Glomerular visceral epithelial cell (primary cell): ENCODE measurements around the gene TGOLN2.
"Not testable (repeated sequence)": the region's sequence is repeated elsewhere in the genome, so short reads cannot be mapped to it uniquely, and the experiment has no call there.

Experiments
- DNase-seq: peaks from one replicate; pipeline ENCODE4 v3.0.0-alpha.2; 2016; ENCODE audit errors: extremely low spot score

TGOLN2 gene

DNA sequence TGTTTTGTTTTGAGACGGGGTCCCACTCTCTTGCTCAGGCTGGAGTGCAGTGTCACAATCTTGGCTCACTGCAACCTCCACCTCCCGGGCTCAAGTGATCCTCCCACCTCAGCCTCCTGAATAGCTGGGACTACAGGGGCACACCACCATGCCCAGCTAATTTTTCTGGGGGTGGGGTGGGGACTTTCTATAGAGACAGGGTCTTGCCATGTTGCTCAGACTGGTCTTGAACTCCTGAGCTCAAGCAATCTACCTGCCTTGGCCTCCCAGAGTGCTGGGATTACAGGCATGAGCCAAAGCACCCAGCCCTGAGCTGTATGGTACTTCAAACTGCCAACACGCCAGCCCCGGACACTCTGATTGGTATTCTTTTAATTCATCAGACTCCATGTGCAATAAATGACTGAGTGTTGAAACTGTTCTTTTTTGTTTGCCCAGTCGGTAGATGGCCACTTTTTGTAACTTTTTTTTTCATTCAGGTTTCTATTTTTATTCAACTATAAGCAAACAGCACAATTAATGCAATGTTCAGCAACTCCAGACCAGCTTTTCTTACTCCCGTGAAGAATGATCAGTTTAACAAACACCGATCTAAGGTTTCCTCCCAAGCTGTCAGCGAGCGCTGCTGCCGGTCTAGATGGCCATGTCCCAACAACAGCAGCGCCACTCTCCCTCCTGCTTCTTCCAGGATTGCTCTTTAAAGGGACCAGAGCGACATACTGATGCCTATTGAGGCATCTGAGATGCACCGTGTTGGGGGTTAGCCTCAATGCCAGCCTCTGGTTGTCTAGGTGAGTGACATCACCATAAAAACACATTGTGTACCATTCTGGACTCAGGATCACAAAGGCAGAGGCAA is 12.5 kb upstream of the TGOLN2 start:
- DNase-seq: no peak

- DNase-seq: no peak
Observed at GRCh38 chr2:85334928-85335327, 7.1 kb upstream of the TGOLN2 start.

DNA sequence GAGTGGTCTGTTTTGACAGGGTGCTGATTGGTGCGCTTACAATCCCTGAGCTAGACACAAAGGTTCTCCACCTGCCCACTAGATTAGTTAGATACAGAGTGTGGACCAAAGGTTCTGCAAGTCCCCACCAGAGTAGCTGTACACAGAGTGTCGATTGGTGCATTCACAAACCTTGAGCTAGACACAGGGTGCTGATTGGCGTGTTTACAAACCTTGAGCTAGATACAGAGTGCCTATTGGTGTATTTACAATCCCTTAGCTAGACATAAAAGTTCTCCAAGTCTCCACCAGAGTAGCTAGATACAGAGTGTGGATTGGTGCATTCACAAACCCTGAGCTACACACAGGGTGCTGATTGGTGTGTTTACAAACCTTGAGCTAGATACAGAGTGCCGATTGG is 6.1 kb upstream of the TGOLN2 start:
- DNase-seq: not testable (repeated sequence)

DNA sequence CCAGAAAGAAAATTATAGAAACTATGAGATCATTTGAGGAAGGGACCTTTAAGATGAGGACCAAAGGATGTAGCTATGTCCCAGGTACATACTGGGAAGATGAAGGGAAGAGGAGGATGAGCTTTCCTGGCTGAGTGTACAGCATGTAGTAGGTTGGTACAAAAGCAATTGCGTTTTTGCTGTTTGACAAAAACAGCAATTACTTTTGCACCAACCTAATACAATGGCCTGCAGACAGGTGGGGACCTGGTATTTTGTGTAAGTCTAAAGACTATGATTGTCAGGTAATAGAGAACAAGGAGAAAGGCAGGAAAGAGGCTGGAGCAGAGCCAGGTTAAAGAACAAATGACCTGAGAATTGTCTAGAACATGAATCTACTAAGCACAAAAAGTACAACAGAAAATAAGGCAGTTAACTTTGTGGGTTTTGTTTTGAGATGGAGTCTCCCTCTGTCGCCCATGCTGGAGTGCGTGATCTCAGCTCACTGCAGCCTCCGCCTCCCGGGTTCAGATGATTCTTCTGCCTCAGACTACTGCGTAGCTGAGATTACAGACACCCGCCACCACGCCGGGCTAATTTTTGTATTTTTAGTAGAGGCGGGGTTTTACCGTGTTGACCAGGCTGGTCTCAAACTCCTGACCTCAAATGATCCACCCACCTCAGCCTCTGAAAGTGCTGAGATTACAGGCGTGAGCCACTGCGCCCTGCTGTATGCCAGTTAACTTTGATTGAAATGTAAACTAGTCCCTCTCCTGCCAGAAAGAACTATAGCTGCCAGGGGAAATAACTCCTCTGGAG is 3.2 kb upstream of the TGOLN2 start:
- DNase-seq: no peak

- DNase-seq: not testable (repeated sequence)
Observed at GRCh38 chr2:85329701-85330100, 1.9 kb upstream of the TGOLN2 start.

- no peak for DNase-seq
Observed at GRCh38 chr2:85329181-85329651, 1.4 kb upstream of the TGOLN2 start.

DNA sequence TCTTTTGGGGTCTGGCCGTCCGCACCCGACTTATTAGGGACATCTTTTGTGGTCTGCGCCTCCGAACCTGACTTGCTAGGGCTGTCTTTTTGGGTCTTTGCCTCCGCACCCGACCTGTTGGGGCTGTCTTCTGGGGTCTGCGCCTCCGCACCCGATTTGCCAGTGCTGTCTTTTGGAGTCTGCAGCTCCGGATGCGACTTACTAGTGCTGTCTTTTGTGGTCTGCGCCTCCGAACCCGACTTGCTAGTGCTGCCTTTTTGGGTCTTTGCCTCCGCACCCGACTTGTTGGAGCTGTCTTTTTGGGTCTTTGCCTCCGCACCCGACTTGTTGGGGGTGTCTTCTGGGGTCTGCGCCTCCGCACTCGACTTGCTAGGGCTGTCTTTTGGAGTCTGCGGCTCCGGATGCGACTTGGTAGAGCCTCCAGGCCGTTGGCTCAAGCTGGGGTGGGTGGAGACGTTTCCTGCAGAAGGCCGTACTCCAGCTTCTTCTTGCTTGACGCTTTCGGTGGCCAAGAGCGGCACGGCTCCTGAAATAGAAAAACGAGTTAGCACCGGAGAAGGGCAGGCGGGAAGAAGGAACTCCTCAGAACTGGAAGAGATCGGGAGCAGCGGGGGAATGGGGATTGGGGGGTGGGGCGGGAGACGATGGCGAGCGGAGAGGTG is 498 bp downstream of the TGOLN2 start:
- DNase-seq: peak; percentile 22

- DNase-seq: no peak
Observed at GRCh38 chr2:85326406-85327159, 1.2 kb downstream of the TGOLN2 start.

DNA sequence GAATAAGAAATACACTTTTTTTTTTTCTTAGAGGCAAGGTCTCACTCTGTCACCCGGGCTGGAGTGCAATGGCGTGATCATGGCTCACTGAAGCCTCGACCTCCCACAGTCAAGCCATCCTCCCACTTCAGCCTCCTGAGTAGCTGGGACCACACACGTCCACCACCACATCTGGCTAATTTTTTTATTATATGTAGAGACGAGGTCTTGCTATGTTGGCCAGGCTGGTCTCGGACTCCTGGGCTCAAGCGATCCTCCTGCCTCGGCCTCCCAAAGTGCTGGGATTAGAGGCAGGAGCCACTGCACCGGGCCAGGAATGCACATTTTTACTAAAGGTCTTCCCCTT is 2.4 kb downstream of the TGOLN2 start:
- DNase-seq: no peak

DNA sequence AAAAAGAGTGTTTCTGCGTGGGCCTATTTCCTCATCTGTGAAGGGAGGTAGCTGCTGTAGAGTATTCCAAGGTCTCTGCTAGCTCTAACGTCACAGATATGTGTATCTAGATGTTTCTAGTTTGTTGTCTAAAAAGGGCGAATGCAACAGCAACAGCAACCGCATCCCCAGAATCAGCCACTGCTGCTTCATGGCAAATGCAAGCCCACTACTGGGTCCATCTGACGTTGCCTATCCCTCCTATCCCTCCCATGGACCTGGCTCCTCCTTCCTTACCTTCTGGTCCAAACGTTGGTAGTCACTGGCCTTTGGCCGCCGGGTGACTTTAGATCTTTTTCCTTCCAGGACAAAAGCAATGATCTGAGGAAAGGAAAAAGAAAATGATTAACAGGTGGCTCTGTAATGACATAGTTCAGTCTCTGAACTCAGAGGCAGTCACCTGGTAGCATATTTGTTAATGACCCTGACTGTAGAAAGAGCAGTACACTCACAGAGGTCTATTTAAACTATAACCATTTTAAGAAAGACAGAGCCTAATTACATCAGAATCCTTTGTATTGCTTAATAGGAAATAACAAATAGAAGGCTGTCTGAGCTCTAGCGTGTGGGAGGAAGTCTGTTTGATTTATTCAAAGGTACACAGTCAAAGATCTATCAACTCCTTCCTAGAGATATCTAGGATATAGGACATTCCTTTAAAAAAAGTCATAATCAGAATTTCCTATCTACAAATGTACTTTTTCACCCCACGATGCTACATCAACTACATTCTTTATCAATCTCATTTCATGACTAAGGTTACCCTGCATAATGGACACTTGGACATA is 2.9 kb downstream of the TGOLN2 start:
- no peak for DNase-seq

DNA sequence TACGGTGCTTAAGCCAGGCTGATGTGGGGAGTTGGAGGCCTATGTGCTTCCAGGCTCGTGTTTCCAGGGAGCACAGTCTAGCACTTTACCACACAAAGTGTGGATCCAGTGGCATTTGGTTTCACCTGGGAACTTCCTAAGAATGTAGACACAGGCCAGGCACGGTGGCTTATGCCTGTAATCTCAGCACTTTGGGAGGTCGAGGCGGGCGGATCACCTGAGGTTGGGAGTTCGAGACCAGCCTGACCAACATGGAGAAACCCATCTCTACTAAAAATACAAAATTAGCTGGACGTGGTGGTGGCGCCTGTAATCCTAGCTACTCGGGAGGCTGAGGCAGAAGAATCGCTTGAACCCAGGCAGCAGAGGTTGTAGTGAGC is 3.8 kb downstream of the TGOLN2 start:
- DNase-seq: not testable (repeated sequence)

DNA sequence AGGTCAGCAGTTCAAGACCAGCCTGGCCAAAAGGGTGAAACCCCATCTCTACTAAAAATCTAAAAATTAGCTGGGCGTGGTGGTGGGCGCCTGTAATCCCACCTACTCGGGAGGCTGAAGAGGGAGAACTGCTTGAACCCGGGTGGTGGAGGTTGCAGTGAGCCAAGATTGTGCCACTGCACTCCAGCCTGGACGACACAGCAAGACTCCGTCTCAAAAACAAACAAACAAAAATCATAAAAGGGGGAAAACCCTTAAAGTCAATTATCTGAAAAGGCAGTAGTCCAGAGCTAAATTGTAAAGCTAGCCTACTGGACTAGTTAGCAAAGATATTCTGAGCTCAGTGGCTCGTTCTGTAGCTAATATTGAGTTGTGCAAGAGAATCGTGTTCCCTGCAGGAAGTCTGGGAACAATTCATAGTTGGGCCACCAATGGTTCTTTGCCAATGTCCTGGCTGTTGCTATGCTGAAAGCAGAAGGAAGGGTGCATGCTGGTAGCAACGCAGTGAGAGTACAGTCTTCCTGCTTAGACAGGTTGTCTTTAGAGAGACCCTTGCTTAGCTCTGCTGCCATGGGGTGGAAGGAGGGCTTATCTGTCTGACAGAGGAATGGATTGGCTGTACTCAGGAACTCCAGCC is 4.3 kb downstream of the TGOLN2 start:
- DNase-seq: no peak

DNA sequence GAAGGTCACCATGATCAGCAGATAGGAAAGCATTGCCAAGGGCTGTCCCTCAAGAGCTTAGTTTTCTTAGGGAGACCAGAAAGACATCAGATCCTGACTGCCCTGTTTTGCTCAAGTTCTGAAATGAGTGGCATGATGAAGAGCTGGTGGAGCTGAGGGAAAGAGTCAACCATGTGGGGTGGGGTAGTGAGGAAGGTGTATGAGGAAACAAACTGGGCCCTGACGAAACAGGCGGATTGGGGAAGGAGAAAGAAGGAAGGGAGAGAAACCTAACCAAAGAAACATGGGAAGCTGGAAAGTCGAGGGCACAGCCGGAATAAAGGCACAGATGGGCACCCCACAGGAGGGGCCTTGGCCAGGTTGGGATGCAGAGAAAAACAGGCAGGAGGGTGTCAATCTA is 8.0 kb downstream of the TGOLN2 start:
- DNase-seq: no peak

- DNase-seq: no peak
Observed at GRCh38 chr2:85318222-85319074, 9.3 kb downstream of the TGOLN2 start.

- DNase-seq: not testable (repeated sequence)
Observed at GRCh38 chr2:85315921-85316320, 11.9 kb downstream of the TGOLN2 start.

GRCh38 chr2:85314884-85315242 is 12.9 kb downstream of the TGOLN2 start:
- no peak for DNase-seq

DNA sequence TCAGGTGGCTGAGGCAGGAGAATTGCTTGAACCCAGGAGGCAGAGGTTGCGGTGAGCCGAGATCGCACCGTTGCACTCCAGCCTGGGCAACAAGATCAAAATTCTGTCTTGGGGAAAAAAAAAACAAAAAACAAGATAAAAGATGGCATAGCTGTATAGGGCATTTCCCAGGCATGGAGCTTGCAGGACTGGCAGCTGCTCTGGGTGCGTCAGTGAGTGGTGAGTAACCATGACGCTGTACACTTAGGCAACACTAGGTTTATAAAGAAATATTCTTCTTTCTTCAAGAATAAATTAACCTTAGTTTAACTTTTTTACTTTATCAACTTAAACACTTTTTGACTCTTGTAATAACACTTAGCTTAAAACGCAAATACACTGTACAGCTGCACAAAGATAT is 15.4 kb downstream of the TGOLN2 start:
- no peak for DNase-seq

GRCh38 chr2:85310330-85310729 is 17.5 kb downstream of the TGOLN2 start:
- peak; percentile 39 for DNase-seq

DNA sequence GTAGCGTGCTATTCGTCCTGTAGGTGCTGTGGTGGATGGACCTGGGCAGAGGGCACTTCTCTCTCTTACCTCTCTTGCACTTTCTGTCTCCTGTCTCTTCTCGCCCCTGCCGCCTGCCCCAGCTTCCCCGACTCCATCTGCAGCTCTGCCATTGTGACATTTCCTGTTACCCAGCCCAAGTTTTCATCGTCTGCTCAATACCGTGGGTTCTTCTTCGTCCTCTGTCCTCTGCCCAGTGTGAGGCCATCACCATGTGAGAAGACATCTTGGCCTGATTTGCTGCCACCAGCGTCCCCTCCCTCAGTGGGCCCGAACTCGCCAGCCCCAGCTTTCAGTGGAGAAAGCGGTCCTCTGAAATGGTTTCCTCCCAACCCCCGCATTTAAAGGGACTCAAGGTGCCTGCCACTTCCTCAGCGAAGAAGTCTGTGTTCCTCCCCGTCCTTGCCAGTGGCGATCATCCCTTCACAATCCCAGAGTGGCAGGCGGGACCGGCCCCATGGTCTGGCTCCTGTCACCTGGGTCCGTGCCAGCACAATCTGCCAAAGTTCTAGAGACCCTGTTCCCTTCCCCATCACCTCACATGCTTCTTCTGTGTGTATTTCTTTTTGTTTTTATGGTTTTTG is 18.0 kb downstream of the TGOLN2 start:
- DNase-seq: no peak
